KG1 (cell line): ENCODE results near the gene CYP8B1.

Experiments used
- DNase-seq: peaks from one replicate; lab custom pipeline; 2025; lab: John Stamatoyannopoulos, UW

CYP8B1 gene

GRCh38 chr3:42875325-42876151 lies at the start of gene CYP8B1:
Gene CYP8B1, minus strand, starts transcription at chr3:42875879. Its CDS starts 63 bp downstream, at chr3:42875816.
- no peak for DNase-seq

GRCh38 chr3:42923606-42924005 lies 47.9 kb upstream of the CYP8B1 start:
- no peak for DNase-seq

GRCh38 chr3:42914771-42915515 lies 39.3 kb upstream of the CYP8B1 start:
- no peak for DNase-seq

- no peak for DNase-seq
These were observed 35.9 kb upstream of the CYP8B1 start for GRCh38 chr3:42911551-42911950.

- no peak for DNase-seq
These were observed 33.0 kb upstream of the CYP8B1 start for GRCh38 chr3:42908675-42909074.

- no peak for DNase-seq
These were observed 31.1 kb upstream of the CYP8B1 start for GRCh38 chr3:42906848-42907183.

GRCh38 chr3:42906070-42906847 lies 30.6 kb upstream of the CYP8B1 start, which contains the start of gene ZNF662:
Gene ZNF662, plus strand, starts transcription at chr3:42906142. Its CDS starts 1,973 bp downstream, at chr3:42908115.
- DNase-seq: no peak

- DNase-seq: no peak
These were observed 30.0 kb upstream of the CYP8B1 start for GRCh38 chr3:42905740-42906069.

- no peak for DNase-seq
These were observed 28.4 kb upstream of the CYP8B1 start for GRCh38 chr3:42904076-42904475.

- DNase-seq: no peak
These were observed 26.6 kb upstream of the CYP8B1 start for GRCh38 chr3:42902257-42902656.

- DNase-seq: no peak
These were observed 25.4 kb upstream of the CYP8B1 start for GRCh38 chr3:42901073-42901415.

- DNase-seq: no peak
These were observed 24.8 kb upstream of the CYP8B1 start for GRCh38 chr3:42900226-42901072.

GRCh38 chr3:42898896-42899675 lies 23.4 kb upstream of the CYP8B1 start:
- DNase-seq: no peak

GRCh38 chr3:42895580-42895868 lies 19.8 kb upstream of the CYP8B1 start:
- no peak for DNase-seq

GRCh38 chr3:42894698-42895579 lies 19.3 kb upstream of the CYP8B1 start:
- DNase-seq: no peak

GRCh38 chr3:42892807-42893206 lies 17.1 kb upstream of the CYP8B1 start:
- no peak for DNase-seq

- no peak for DNase-seq
These were observed 16.5 kb upstream of the CYP8B1 start for GRCh38 chr3:42892169-42892568.

GRCh38 chr3:42891042-42891441 lies 15.4 kb upstream of the CYP8B1 start:
- no peak for DNase-seq

GRCh38 chr3:42887084-42887483 lies 11.4 kb upstream of the CYP8B1 start:
- DNase-seq: no peak

- DNase-seq: no peak
These were observed 10.7 kb upstream of the CYP8B1 start for GRCh38 chr3:42886294-42886822.
